GM21528 (cell line): ENCODE results near the gene CCBE1.

Experiments
- ATAC-seq: cut with Tn5 transposase; IDR thresholded peaks from one replicate; pipeline ENCODE4 v1.9.1; 2021; ENCODE audit warnings: mild to moderate bottlenecking, moderate library complexity; ENCODE audit not compliant: unreplicated experiment, low FRiP score

CCBE1 gene

GRCh38 chr18:59468821-59469220 lies 228.4 kb downstream of the CCBE1 start:
- no peak for ATAC-seq

- ATAC-seq: no peak
Observed at GRCh38 chr18:59467497-59467896, 229.7 kb downstream of the CCBE1 start.

- no peak for ATAC-seq
Observed at GRCh38 chr18:59466980-59467379, 230.2 kb downstream of the CCBE1 start.

- no peak for ATAC-seq
Observed at GRCh38 chr18:59464486-59464885, 232.7 kb downstream of the CCBE1 start.

- no peak for ATAC-seq
Observed at GRCh38 chr18:59461171-59461570, 236.1 kb downstream of the CCBE1 start.

- ATAC-seq: no peak
Observed at GRCh38 chr18:59460072-59460420, 237.2 kb downstream of the CCBE1 start.

GRCh38 chr18:59459369-59460071 lies 237.7 kb downstream of the CCBE1 start:
- no peak for ATAC-seq

GRCh38 chr18:59458575-59458974 lies 238.6 kb downstream of the CCBE1 start:
- no peak for ATAC-seq

GRCh38 chr18:59456657-59457056 lies 240.6 kb downstream of the CCBE1 start:
- no peak for ATAC-seq

- no peak for ATAC-seq
Observed at GRCh38 chr18:59455728-59456276, 241.4 kb downstream of the CCBE1 start.

- ATAC-seq: no peak
Observed at GRCh38 chr18:59454909-59455727, 242.1 kb downstream of the CCBE1 start.

GRCh38 chr18:59453468-59453961 lies 243.7 kb downstream of the CCBE1 start:
- no peak for ATAC-seq

GRCh38 chr18:59451963-59452362 lies 245.3 kb downstream of the CCBE1 start:
- ATAC-seq: no peak

- ATAC-seq: no peak
Observed at GRCh38 chr18:59451073-59451472, 246.2 kb downstream of the CCBE1 start.

- no peak for ATAC-seq
Observed at GRCh38 chr18:59448546-59448945, 248.7 kb downstream of the CCBE1 start.

GRCh38 chr18:59446012-59446411 lies 251.2 kb downstream of the CCBE1 start:
- no peak for ATAC-seq

- no peak for ATAC-seq
Observed at GRCh38 chr18:59437851-59438569, 259.2 kb downstream of the CCBE1 start.

- no peak for ATAC-seq
Observed at GRCh38 chr18:59432803-59433597, 264.2 kb downstream of the CCBE1 start.

GRCh38 chr18:59431131-59431530 lies 266.1 kb downstream of the CCBE1 start:
- ATAC-seq: no peak

- no peak for ATAC-seq
Observed at GRCh38 chr18:59429608-59430007, 267.6 kb downstream of the CCBE1 start.
